ENCODE results near the gene PLCG2. TPM values are rescaled to one million over a fixed set of nuclear protein-coding genes. Genes with fewer than 3 reads are reported as not detected.

Gene PLCG2
- total RNA-seq, 6 experiments from 2014 or later: 11.1 to 23.1 (median 17.7) TPM

DNA sequence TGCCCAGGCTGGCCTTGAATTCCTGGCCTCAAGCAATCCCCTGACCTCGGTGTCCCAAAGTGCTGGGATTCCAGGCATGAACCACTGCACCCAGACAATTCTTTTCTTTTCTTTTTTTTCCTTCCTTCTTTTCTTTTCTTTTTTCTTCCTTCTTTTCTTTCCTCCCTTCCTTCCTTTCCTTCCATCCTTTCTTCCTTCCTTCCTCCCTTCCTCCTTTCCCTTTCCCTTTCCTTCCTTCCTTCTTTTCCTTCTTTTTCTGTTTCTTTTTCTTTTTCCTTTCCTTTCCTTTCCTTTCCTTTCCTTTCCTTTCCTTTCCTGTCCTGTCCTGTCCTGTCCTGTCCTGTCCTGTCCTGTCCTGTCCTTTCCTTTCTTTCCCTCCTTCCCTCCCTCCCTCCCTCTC, 44.6 kb downstream of the PLCG2 start:
- TF ChIP-seq, protein P1, sequence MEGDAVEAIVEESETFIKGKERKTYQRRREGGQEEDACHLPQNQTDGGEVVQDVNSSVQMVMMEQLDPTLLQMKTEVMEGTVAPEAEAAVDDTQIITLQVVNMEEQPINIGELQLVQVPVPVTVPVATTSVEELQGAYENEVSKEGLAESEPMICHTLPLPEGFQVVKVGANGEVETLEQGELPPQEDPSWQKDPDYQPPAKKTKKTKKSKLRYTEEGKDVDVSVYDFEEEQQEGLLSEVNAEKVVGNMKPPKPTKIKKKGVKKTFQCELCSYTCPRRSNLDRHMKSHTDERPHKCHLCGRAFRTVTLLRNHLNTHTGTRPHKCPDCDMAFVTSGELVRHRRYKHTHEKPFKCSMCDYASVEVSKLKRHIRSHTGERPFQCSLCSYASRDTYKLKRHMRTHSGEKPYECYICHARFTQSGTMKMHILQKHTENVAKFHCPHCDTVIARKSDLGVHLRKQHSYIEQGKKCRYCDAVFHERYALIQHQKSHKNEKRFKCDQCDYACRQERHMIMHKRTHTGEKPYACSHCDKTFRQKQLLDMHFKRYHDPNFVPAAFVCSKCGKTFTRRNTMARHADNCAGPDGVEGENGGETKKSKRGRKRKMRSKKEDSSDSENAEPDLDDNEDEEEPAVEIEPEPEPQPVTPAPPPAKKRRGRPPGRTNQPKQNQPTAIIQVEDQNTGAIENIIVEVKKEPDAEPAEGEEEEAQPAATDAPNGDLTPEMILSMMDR (IDR thresholded peaks at IDR 0.05): no peak
- no peak for TF ChIP-seq POLR2A (IDR thresholded peaks at IDR 0.05)
- intact Hi-C loops (cut with DNase I): no loop called here
- no peaks in the 10 kb centered on the region for H3K4me1 ChIP-seq
- 50% methylated on average over 1 of the region's 1 CpG for WGBS (ENCODE audit: insufficient coverage, low coverage, low lambda C conversion rate, missing lambda C conversion rate)
- no peaks in the 10 kb centered on the region for H3K27me3 ChIP-seq
- no peak overlapping the region for H3K27ac ChIP-seq
- H3K9me3 ChIP-seq: no peaks in the 10 kb centered on the region
- H3K4me3 ChIP-seq: no peak overlapping the region
- ATAC-seq: no peak
- no peak for DNase-seq
- no peaks in the 10 kb centered on the region for H3K36me3 ChIP-seq

DNA sequence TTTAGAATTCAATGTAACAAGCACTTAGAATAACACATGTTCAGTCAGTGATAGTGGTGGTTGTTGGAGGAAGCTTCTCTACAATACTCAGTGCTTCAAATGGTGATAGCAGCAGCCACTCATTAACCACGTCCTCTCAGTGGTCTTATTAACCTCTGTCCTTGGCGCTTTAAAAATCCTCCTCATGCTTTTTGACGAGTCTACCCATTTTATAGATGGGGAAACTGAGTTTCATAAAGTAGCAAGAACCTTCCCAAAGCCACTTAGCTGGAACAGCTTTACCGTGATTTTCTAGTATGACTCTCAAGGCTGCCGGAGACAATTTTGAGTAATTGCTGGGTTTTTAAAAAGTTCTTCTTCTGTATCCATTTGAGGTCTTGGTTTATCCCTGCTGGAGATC, 47.4 kb downstream of the PLCG2 start:
- DNase-seq: no peak
- no peak overlapping the region for H3K4me3 ChIP-seq
- no peaks in the 10 kb centered on the region for H3K27me3 ChIP-seq
- no peaks in the 10 kb centered on the region for H3K36me3 ChIP-seq
- no peak for TF ChIP-seq POLR2A (IDR thresholded peaks at IDR 0.05)
- TF ChIP-seq, protein P1 (IDR thresholded peaks at IDR 0.05): no peak
- no peak overlapping the region for H3K27ac ChIP-seq
- ATAC-seq: no peak
- 86% methylated on average over 5 of the region's 5 CpGs for WGBS (ENCODE audit: insufficient coverage, low coverage, low lambda C conversion rate, missing lambda C conversion rate)
- intact Hi-C loops (cut with DNase I): no loop called here
- no peaks in the 10 kb centered on the region for H3K4me1 ChIP-seq
- H3K9me3 ChIP-seq: no peaks in the 10 kb centered on the region

DNA sequence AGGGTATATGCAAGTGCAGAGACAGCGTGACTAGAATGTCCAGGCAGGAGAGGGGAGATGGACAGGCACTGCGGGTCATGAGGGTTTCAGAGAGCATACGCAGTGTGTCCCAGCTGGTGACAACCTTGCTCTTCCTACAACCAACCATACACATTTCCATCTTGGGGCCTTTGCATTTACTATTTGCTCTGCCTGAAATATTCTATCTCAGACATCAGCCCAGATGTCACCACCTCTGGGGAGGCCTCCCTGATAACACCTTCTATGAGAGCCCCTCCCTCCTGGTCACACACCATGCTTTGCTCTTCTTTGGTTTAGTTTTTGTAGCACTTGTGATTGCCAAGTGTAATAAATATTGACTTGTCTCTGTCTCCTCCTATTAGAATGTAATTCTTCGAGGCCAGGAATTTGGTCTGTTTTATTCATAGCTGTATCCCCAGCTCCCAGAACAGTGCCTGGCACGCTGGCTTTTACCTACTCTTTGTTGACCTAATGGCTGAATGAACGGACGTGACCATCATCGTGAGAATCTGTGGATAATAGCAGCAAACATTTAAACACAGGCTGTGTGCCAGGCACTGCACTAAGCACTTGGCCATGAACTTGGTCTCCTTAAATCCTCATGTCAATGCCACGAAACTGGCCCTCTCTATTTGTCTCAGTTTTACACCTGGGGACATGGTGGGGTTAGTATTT, 51.9 kb downstream of the PLCG2 start:
- intact Hi-C loops (cut with DNase I): no loop called here
- WGBS (ENCODE audit: insufficient coverage, low coverage, low lambda C conversion rate, missing lambda C conversion rate): 58% methylated on average over 8 of the region's 9 CpGs
- no peak for DNase-seq
- no peaks in the 10 kb centered on the region for H3K36me3 ChIP-seq
- no peak overlapping the region for H3K4me3 ChIP-seq
- TF ChIP-seq, protein P1 (IDR thresholded peaks at IDR 0.05): no peak
- no peak for TF ChIP-seq POLR2A (IDR thresholded peaks at IDR 0.05)
- no peak overlapping the region for H3K27ac ChIP-seq
- ATAC-seq: no peak
- H3K27me3 ChIP-seq: no peaks in the 10 kb centered on the region
- H3K4me1 ChIP-seq: no peaks in the 10 kb centered on the region
- no peaks in the 10 kb centered on the region for H3K9me3 ChIP-seq

DNA sequence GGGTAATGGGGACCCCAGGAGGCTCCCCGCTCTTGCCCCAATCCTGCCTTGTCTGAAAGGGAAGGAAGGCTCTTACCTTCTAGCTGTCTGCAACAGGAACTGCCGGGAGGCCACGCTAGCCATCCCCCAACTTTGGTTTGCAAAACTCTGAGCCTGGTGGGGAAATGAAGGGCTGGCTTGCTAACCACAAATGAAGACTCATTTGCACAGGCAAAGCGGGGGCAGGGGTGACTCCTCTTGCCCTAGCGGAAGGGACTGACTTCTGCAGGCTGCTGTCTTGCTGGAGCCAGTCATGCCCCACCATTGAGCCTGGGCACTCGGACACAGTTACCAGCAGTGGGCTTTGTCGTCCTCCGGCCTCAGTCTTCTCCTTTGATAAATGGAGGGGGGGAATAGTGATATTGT, 52.6 kb downstream of the PLCG2 start:
- TF ChIP-seq, protein P1 (IDR thresholded peaks at IDR 0.05): no peak
- TF ChIP-seq POLR2A (IDR thresholded peaks at IDR 0.05): no peak
- Histone ChIP-seq H3K9me3 (no peaks in the 10 kb centered on the region), H3K36me3 (no peaks in the 10 kb centered on the region), H3K4me1 (no peaks in the 10 kb centered on the region), H3K4me3 (no peak overlapping the region), H3K27me3 (no peaks in the 10 kb centered on the region), H3K27ac (no peak overlapping the region)
- ATAC-seq: peak; percentile 65 to 79 (median 72)
- WGBS (ENCODE audit: insufficient coverage, low coverage, low lambda C conversion rate, missing lambda C conversion rate): no CpG with 5 or more reads among the region's 8 CpGs
- DNase-seq: peak; percentile 60 to 78 (median 70)
- intact Hi-C loops (cut with DNase I): no loop called here
